CD14-positive monocyte (primary cell): ENCODE data around the gene MUS81. TPM values are rescaled to one million over a fixed set of nuclear protein-coding genes. Genes with fewer than 3 reads are reported as not detected.

Source experiments
- DNase-seq, 3 donors: peaks; one replicate each; pipeline ENCODE4 v3.0.0-alpha.2; 2011 to 2022
- H2AFZ ChIP-seq: 2 replicates; pipeline ENCODE4 v1.6.0; 2012; ENCODE audit warnings: mild to moderate bottlenecking, low read depth, low read length, inconsistent platforms; ENCODE audit not compliant: insufficient read depth, poor library complexity, severe bottlenecking
- H3K27ac ChIP-seq, 2 donors: 1 replicate in 1 of 2; 2 replicates in 1 of 2; pipeline ENCODE4 v1.5.1; 2012 to 2013; ENCODE audit warnings: low read length in 2 of 2, control low read depth in 1 of 2, inconsistent platforms in 1 of 2, low read depth in 1 of 2, mild to moderate bottlenecking in 1 of 2
- H3K27me3 ChIP-seq, 2 donors: one replicate each; pipeline versions ENCODE4 v1.6.0 to v1.6.1; 2011 to 2013; ENCODE audit warnings: low read length in 2 of 2; ENCODE audit not compliant: control insufficient read depth in 2 of 2, insufficient read depth in 2 of 2
- H3K36me3 ChIP-seq, 2 donors: replicated peaks in 1 of 2; 1 replicate in 1 of 2; 2 replicates in 1 of 2; pipeline versions ENCODE4 v1.5.1 to v1.6.1; 2012 to 2013; ENCODE audit warnings: low read length in 2 of 2, control low read depth in 1 of 2, inconsistent platforms in 1 of 2, mild to moderate bottlenecking in 1 of 2; ENCODE audit not compliant: insufficient read depth in 2 of 2, control insufficient read depth in 1 of 2
- H3K4me1 ChIP-seq, 2 donors: 1 replicate in 1 of 2; 2 replicates in 1 of 2; pipeline versions ENCODE4 v1.5.1 to v1.6.1; 2012 to 2013; ENCODE audit warnings: low read length in 2 of 2, control low read depth in 1 of 2, inconsistent platforms in 1 of 2, mild to moderate bottlenecking in 1 of 2, moderate library complexity in 1 of 2; ENCODE audit not compliant: insufficient read depth in 2 of 2, control insufficient read depth in 1 of 2
- H3K4me2 ChIP-seq: replicated peaks from 2 replicates; pipeline ENCODE3; 2012; ENCODE audit warnings: low read length, moderate library complexity, mild to moderate bottlenecking; ENCODE audit not compliant: poor library complexity, severe bottlenecking; ENCODE audit errors: extremely low read depth
- H3K4me3 ChIP-seq, 3 experiments: fragments of 200-600 bp in 1 of 3; sonication (generic) in 1 of 3; replicated peaks in 1 of 3; 1 replicate in 2 of 3; 2 replicates in 1 of 3; pipeline ENCODE4 v1.5.1; 2011 to 2013; ENCODE audit warnings: low read length in 3 of 3, mild to moderate bottlenecking in 3 of 3, control low read depth in 2 of 3, low read depth in 2 of 3, inconsistent platforms in 1 of 3, moderate library complexity in 1 of 3
- H3K79me2 ChIP-seq: 2 replicates; pipeline ENCODE4 v1.6.0; 2012; ENCODE audit warnings: mild to moderate bottlenecking, control low read depth, inconsistent platforms, low read length, moderate library complexity; ENCODE audit not compliant: insufficient read depth
- H3K9ac ChIP-seq: 2 replicates; pipeline ENCODE4 v1.6.0; 2017; ENCODE audit warnings: low read length, mild to moderate bottlenecking; ENCODE audit not compliant: insufficient read depth, poor library complexity, severe bottlenecking
- H3K9me3 ChIP-seq, 2 donors: replicated peaks in 1 of 2; 1 replicate in 1 of 2; 2 replicates in 1 of 2; pipeline versions ENCODE4 v1.5.1 to v1.6.1; 2012 to 2013; ENCODE audit warnings: low read length in 2 of 2, control low read depth in 1 of 2; ENCODE audit not compliant: control insufficient read depth in 1 of 2, insufficient read depth in 1 of 2
- H4K20me1 ChIP-seq: 2 replicates; pipeline ENCODE4 v1.6.0; 2012; ENCODE audit warnings: mild to moderate bottlenecking, low read length, control low read depth, moderate library complexity; ENCODE audit not compliant: insufficient read depth
- H3K27ac Mint-ChIP-seq, 7 donors: one replicate each; pipeline ENCODE4 v1.8.0; 2020; ENCODE audit warnings: mild to moderate bottlenecking in 7 of 7, mixed read lengths in 7 of 7, moderate library complexity in 6 of 7, inconsistent platforms in 2 of 7
- H3K27me3 Mint-ChIP-seq, 3 donors: one replicate each; pipeline ENCODE4 v1.8.0; 2021 to 2022; ENCODE audit warnings: low read depth in 3 of 3, mild to moderate bottlenecking in 3 of 3, mixed read lengths in 3 of 3, moderate library complexity in 3 of 3, inconsistent platforms in 1 of 3
- H3K36me3 Mint-ChIP-seq, 2 donors: one replicate each; pipeline ENCODE4 v1.8.0; 2020; ENCODE audit warnings: mixed read lengths in 2 of 2, inconsistent platforms in 1 of 2, mild to moderate bottlenecking in 1 of 2
- H3K4me1 Mint-ChIP-seq: one replicate; pipeline ENCODE4 v1.8.0; 2020; ENCODE audit warnings: mild to moderate bottlenecking, mixed read lengths
- H3K4me3 Mint-ChIP-seq, 2 donors: one replicate each; pipeline ENCODE4 v1.8.0; 2020; ENCODE audit warnings: mild to moderate bottlenecking in 2 of 2, mixed read lengths in 2 of 2, moderate library complexity in 1 of 2
- H3K9me3 Mint-ChIP-seq, 7 donors: one replicate each; pipeline ENCODE4 v1.8.0; 2020 to 2022; ENCODE audit warnings: mixed read lengths in 7 of 7, mild to moderate bottlenecking in 6 of 7, moderate library complexity in 6 of 7, inconsistent platforms in 2 of 7
- WGBS: methylation state at CpG from one replicate; pipeline ENCODE4 v1.1.5; 2013; ENCODE audit warnings: missing lambda C conversion rate; ENCODE audit not compliant: insufficient coverage; 5-methylcytosine and 5-hydroxymethylcytosine counted together
- intact Hi-C, 2 donors: fragments of 100-400 bp; cut with micrococcal nuclease; formaldehyde crosslinking; loops; one replicate each; pipeline versions ENCODE4 v1.15.0 to v1.15.1; 2023
- polyA plus RNA-seq, 3 donors: library from polyadenylated mRNA; depleted of rRNA in 1 of 3; unstranded in 2 of 3; stranded (reverse) in 1 of 3; fragments of 300-500 nt in 2 of 3; fragments of >200 nt in 1 of 3; fragmentation: Illumina TruSeq in 2 of 3; gene quantifications; 1 replicate in 2 of 3; 2 replicates in 1 of 3; pipeline ENCODE4 v1.2.3, GENCODE V29; 2012 to 2021
- TF ChIP-seq, protein P1 (sequence below): fragments of 200-600 bp; IDR thresholded peaks from one replicate; pipeline ENCODE4 v1.8.0; 2022; ENCODE audit warnings: antibody characterized with exemption, mild to moderate bottlenecking

The MUS81 gene
- polyA plus RNA-seq, 3 donors = 15.0 to 87.5 (median 16.4) TPM

DNA sequence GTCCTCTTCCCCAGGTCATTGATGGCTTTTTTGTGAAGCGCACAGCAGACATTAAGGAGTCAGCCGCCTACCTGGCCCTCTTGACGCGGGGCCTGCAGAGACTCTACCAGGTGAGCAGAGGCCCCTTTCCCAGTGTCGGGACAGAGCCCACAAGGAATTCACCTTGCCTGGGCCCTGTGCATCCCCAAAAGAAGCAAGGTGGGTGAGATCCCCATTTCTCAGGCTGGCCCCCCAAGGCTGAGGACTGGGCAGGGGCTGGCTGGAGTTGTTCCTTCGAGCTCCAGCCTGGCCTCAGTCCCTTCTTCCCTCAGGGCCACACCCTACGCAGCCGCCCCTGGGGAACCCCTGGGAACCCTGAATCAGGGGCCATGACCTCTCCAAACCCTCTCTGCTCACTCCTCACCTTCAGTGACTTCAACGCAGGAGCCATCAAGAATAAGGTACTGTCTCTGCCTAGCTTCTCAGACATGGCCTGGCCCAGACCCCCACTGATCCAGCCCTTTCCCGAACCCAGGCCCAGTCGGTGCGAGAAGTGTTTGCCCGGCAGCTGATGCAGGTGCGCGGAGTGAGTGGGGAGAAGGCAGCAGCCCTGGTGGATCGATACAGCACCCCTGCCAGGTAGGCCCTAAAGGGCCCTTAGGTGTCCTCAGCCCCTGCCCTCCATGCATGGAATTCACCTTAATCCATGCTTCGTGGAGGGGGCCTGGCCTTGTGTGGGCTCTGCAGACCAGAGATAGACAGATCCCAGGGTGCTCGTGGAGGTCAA lies 4.7 kb downstream of the MUS81 start:
- Mint-ChIP-seq H3K4me1 (peaks cover 29% of the 10 kb centered on the region), H3K36me3 (peaks cover 40 to 60% of the 10 kb centered on the region in 2 donors), H3K27ac (peak overlapping the region in 2 of 7 donors; percentile 43 to 53), H3K9me3 (no peaks in the 10 kb centered on the region), H3K27me3 (peaks cover 0 to 11% (median 5%) of the 10 kb centered on the region in 3 donors), H3K4me3 (no peak overlapping the region)
- Histone ChIP-seq H3K9me3 (no peaks in the 10 kb centered on the region), H3K9ac (no peak overlapping the region), H3K79me2 (peaks cover 30% of the 10 kb centered on the region), H3K36me3 (peaks cover 48 to 58% of the 10 kb centered on the region in 2 donors), H4K20me1 (peaks cover 43% of the 10 kb centered on the region), H3K4me1 (peaks cover 16 to 28% of the 10 kb centered on the region in 2 donors), H3K4me2 (no peak overlapping the region), H3K27me3 (no peaks in the 10 kb centered on the region), H3K4me3 (no peak overlapping the region), H3K27ac (no peak overlapping the region), H2AFZ (no peak overlapping the region)
- 96% methylated on average over 18 of the region's 18 CpGs for WGBS
- no peak for DNase-seq
- intact Hi-C loops = no loop called here
- TF ChIP-seq, protein P1, sequence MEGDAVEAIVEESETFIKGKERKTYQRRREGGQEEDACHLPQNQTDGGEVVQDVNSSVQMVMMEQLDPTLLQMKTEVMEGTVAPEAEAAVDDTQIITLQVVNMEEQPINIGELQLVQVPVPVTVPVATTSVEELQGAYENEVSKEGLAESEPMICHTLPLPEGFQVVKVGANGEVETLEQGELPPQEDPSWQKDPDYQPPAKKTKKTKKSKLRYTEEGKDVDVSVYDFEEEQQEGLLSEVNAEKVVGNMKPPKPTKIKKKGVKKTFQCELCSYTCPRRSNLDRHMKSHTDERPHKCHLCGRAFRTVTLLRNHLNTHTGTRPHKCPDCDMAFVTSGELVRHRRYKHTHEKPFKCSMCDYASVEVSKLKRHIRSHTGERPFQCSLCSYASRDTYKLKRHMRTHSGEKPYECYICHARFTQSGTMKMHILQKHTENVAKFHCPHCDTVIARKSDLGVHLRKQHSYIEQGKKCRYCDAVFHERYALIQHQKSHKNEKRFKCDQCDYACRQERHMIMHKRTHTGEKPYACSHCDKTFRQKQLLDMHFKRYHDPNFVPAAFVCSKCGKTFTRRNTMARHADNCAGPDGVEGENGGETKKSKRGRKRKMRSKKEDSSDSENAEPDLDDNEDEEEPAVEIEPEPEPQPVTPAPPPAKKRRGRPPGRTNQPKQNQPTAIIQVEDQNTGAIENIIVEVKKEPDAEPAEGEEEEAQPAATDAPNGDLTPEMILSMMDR = no peak

DNA sequence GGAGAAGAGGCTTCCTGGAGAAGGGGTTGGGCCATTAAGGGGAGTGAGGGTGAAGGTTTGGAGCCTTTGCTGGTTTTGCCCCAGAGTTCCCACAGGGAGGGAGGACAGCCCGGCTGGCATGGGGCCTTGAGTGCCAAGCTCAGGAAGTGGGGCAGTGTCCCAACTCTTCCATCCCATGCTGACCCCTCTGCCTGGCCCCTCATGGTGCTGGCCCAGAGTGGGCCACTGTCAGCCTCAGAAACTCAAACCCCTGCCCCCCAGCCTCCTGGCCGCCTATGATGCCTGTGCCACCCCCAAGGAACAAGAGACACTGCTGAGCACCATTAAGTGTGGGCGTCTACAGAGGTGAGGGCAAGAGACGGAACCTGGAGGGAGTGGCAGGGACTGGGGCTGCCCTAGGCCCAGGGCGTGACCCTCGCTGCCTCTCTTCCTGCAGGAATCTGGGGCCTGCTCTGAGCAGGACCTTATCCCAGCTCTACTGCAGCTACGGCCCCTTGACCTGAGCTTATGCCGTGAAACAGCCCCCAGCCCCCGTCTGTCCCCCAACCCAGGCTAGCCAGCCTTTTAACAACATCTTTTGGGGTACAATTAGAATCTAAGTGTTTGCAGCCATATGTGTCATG lies 5.4 kb downstream of the MUS81 start:
- no peaks in the 10 kb centered on the region for H3K9me3 ChIP-seq
- H2AFZ ChIP-seq = no peak overlapping the region
- peaks cover 40 to 60% of the 10 kb centered on the region in 2 donors for H3K36me3 Mint-ChIP-seq
- peaks cover 43% of the 10 kb centered on the region for H4K20me1 ChIP-seq
- peaks cover 4 to 18% (median 13%) of the 10 kb centered on the region in 3 donors for H3K27me3 Mint-ChIP-seq
- H3K27ac Mint-ChIP-seq = peak overlapping the region in 1 of 7 donors; percentile 12
- H3K4me2 ChIP-seq = no peak overlapping the region
- H3K9me3 Mint-ChIP-seq = no peaks in the 10 kb centered on the region
- no peak overlapping the region for H3K27ac ChIP-seq
- no peak overlapping the region for H3K4me3 ChIP-seq
- H3K79me2 ChIP-seq = peaks cover 27% of the 10 kb centered on the region
- H3K36me3 ChIP-seq = peaks cover 48 to 58% of the 10 kb centered on the region in 2 donors
- TF ChIP-seq, protein P1 = no peak
- DNase-seq = no peak
- peaks cover 29% of the 10 kb centered on the region for H3K4me1 Mint-ChIP-seq
- peaks cover 17 to 28% of the 10 kb centered on the region in 2 donors for H3K4me1 ChIP-seq
- 94% methylated on average over 7 of the region's 9 CpGs for WGBS
- H3K4me3 Mint-ChIP-seq = no peak overlapping the region
- no peak overlapping the region for H3K9ac ChIP-seq
- intact Hi-C loops = no loop called here
- H3K27me3 ChIP-seq = no peaks in the 10 kb centered on the region
